Fibroblast of skin of left quadriceps (primary cell): ENCODE measurements around the gene ZNF385B.

Experiments used
- DNase-seq, 2 experiments: peaks; one replicate each; pipeline ENCODE4 v3.0.0-alpha.2; 2013; ENCODE audit warnings: low read depth in 2 of 2

The ZNF385B gene

GRCh38 chr2:179393481-179393880 lies 467.9 kb downstream of the ZNF385B start:
- peak in 1 of 2 experiments; percentile 10 for DNase-seq
